Measurements from ENCODE around the gene PCGF2. TPM values are rescaled to one million over a fixed set of nuclear protein-coding genes. Genes with fewer than 3 reads are reported as not detected.

PCGF2 gene
- total RNA-seq, 1 donor from 2014 or later: 1.1 TPM

- DNase-seq (ENCODE audit: low read depth) (peak; percentile 25), FAIRE-seq (no peak)
- Histone ChIP-seq H3K27me3 (ENCODE audit: control insufficient read depth, insufficient read depth, low read length) (no peaks in the 10 kb centered on the region), H3K36me3 (ENCODE audit: control insufficient read depth, insufficient read depth, low read length) (peaks cover 2% of the 10 kb centered on the region), H3K4me3 (ENCODE audit: low read depth, low read length) (peak overlapping the region; percentile 62)
- no peak for TF ChIP-seq CTCF (IDR thresholded peaks at IDR 0.05; ENCODE audit: insufficient read depth, low read length, severe bottlenecking)
These were observed 44.2 kb downstream of the PCGF2 start for GRCh38 chr17:38703742-38704605.

- no peak for FAIRE-seq
- Histone ChIP-seq H3K36me3 (ENCODE audit: control insufficient read depth, insufficient read depth, low read length) (peaks cover 2% of the 10 kb centered on the region), H3K27me3 (ENCODE audit: control insufficient read depth, insufficient read depth, low read length) (no peaks in the 10 kb centered on the region), H3K4me3 (ENCODE audit: low read depth, low read length) (peak overlapping the region; percentile 62)
- no peak for DNase-seq (ENCODE audit: low read depth)
- TF ChIP-seq CTCF (IDR thresholded peaks at IDR 0.05; ENCODE audit: insufficient read depth, low read length, severe bottlenecking): peak; percentile 0
These were observed 45.0 kb downstream of the PCGF2 start for GRCh38 chr17:38702916-38703741.

GRCh38 chr17:38702166-38702915 lies 45.8 kb downstream of the PCGF2 start:
- DNase-seq (ENCODE audit: low read depth) (peak; percentile 54), FAIRE-seq (no peak)
- H3K27me3 ChIP-seq (ENCODE audit: control insufficient read depth, insufficient read depth, low read length): no peaks in the 10 kb centered on the region
- H3K4me3 ChIP-seq (ENCODE audit: low read depth, low read length): peak overlapping the region; percentile 62
- no peaks in the 10 kb centered on the region for H3K36me3 ChIP-seq (ENCODE audit: control insufficient read depth, insufficient read depth, low read length)
- TF ChIP-seq CTCF (IDR thresholded peaks at IDR 0.05; ENCODE audit: insufficient read depth, low read length, severe bottlenecking): peak; percentile 1

GRCh38 chr17:38701504-38702165 lies 46.5 kb downstream of the PCGF2 start:
- no peaks in the 10 kb centered on the region for H3K27me3 ChIP-seq (ENCODE audit: control insufficient read depth, insufficient read depth, low read length)
- peak; percentile 51 for DNase-seq (ENCODE audit: low read depth)
- FAIRE-seq: no peak
- H3K4me3 ChIP-seq (ENCODE audit: low read depth, low read length): peak overlapping the region; percentile 62
- H3K36me3 ChIP-seq (ENCODE audit: control insufficient read depth, insufficient read depth, low read length): no peaks in the 10 kb centered on the region
- TF ChIP-seq CTCF (IDR thresholded peaks at IDR 0.05; ENCODE audit: insufficient read depth, low read length, severe bottlenecking): no peak

DNA sequence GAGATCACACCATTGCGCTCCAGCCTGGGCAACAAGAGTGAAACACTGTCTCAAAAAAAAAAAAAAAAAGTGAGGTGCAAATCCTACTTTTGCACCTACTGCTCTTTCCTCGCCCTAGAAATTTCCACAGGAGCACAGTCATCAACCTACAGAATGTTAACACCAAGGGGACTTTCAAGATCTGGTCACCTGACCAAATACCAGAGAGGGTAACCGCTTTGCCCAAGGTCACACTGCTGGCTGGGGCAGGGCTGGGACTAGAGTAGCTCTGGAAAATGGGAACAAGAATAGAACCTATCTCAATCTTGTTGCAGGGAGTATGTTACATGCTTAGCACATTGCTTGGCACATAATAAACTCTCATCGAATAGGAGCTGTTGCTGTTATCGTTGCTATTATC lies 49.4 kb downstream of the PCGF2 start:
- Histone ChIP-seq H3K4me3 (ENCODE audit: low read depth, low read length) (no peak overlapping the region), H3K27me3 (ENCODE audit: control insufficient read depth, insufficient read depth, low read length) (no peaks in the 10 kb centered on the region), H3K36me3 (ENCODE audit: control insufficient read depth, insufficient read depth, low read length) (no peaks in the 10 kb centered on the region)
- FAIRE-seq (no peak), DNase-seq (ENCODE audit: low read depth) (no peak)
- TF ChIP-seq CTCF (IDR thresholded peaks at IDR 0.05; ENCODE audit: insufficient read depth, low read length, severe bottlenecking): no peak

Data from bronchial epithelial cell (primary cell).